ENCODE data around the gene TBL1XR1.

The TBL1XR1 gene

DNA sequence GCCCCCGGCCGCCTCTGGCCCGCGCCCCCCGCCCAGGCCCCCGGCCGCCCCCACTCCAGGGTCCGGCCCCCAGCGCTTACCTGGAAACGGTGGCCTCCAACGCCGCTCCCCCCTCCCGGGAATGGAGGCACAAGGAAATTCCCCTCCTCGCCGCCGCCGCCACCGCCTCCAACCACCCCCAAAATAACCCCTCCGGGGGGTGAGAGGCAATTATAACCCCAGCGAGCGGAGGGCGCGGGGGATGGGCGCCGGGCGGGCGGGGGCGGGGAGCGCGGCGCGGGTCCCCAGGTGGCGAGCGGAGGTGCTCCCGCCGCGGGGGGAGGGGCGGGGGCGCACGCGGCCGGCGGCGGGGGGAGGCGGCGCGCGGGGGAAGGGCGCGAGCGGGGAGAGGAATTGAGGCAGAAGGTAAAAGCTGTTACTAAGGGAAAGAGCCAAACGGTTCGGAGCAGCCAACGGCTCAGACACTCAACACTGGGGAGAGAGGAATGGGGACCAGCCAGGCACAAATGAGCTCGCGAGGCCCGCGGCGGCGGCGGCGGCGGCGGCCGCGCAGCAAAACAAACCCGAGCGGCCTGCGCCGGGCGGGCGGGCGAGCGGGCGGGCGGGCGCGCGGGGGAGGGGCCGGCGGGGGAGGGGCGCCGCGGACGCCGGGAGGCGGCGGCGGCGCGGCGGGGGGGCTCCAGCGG lies at the start of gene TBL1XR1:
TBL1XR1 (minus strand) TSS at position 442 of the 686 bp plus-strand sequence. CDS start 132,505 bp downstream, outside the sequence.
- peaks cover 40% of the 10 kb centered on the region for H3K4me1 Mint-ChIP-seq (ENCODE audit: low read depth)
- H3K27me3 Mint-ChIP-seq, result no peaks in the 10 kb centered on the region
- peak within 1 kb of the TSS; percentile 94 for H3K4me3 Mint-ChIP-seq
- H3K9me3 Mint-ChIP-seq, result no peaks in the 10 kb centered on the region
- peak within 1 kb of the TSS; percentile 99 for H3K27ac Mint-ChIP-seq
- peaks cover 32% of the 10 kb centered on the region for H3K36me3 Mint-ChIP-seq (ENCODE audit: low read depth)
- intact Hi-C loops (cut with micrococcal nuclease), result loop anchor here (1.0 to 5.0 kb wide), 2 partner anchors 163 to 245 kb away; no protein-coding TSS in a partner anchor

DNA sequence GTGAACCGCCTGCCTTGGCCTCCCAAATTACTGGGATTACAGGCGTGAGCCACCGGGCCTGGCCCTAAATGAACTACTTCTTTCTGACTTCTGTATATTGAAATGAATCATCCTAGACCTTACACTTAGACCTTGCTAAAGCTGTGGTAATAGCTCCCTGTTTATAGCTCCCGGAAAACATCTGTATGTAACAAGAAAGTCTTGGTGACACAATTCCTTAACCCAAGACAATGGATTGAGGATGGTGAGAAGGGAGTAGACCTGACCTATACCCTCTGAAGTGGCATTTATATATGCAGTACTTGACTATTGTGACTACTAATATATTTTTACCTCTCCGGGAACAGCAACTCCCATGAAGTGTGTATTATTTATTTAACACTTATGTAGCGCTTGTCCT lies 48.0 kb upstream of the TBL1XR1 start:
- Mint-ChIP-seq H3K27me3 (no peaks in the 10 kb centered on the region), H3K27ac (no peak overlapping the region), H3K4me1 (ENCODE audit: low read depth) (peaks cover 26% of the 10 kb centered on the region), H3K4me3 (no peak overlapping the region), H3K9me3 (no peaks in the 10 kb centered on the region), H3K36me3 (ENCODE audit: low read depth) (no peaks in the 10 kb centered on the region)
- intact Hi-C loops (cut with micrococcal nuclease), result no loop called here

DNA sequence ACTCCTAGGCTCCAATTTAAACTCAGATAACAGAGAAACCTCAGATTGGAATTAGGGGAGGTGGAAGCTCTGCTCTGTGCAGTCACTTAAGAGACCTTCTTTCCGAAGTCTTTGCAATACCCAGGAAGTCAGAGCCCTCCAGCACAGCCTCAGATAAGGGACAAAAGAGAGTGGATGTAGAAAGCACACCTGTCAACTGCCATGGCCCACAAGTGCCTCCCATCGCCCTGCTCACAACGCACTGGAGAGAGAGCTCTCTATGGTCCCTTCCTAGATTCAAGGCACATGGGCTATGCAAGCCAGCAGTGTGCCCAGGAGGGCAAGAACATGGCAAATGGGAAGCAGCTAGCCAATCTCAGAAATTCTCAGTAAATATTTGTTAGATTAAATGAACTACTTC lies 47.3 kb upstream of the TBL1XR1 start:
- Mint-ChIP-seq H3K4me3 (no peak overlapping the region), H3K36me3 (ENCODE audit: low read depth) (no peaks in the 10 kb centered on the region), H3K27ac (no peak overlapping the region), H3K9me3 (no peaks in the 10 kb centered on the region), H3K4me1 (ENCODE audit: low read depth) (peaks cover 19% of the 10 kb centered on the region), H3K27me3 (no peaks in the 10 kb centered on the region)
- intact Hi-C loops (cut with micrococcal nuclease), result no loop called here

- no peaks in the 10 kb centered on the region for H3K9me3 Mint-ChIP-seq
- no peak overlapping the region for H3K27ac Mint-ChIP-seq
- intact Hi-C loops (cut with micrococcal nuclease), result no loop called here
- H3K4me1 Mint-ChIP-seq (ENCODE audit: low read depth), result peaks cover 6% of the 10 kb centered on the region
- H3K4me3 Mint-ChIP-seq, result no peak overlapping the region
- no peaks in the 10 kb centered on the region for H3K36me3 Mint-ChIP-seq (ENCODE audit: low read depth)
- no peaks in the 10 kb centered on the region for H3K27me3 Mint-ChIP-seq
These were observed 41.5 kb upstream of the TBL1XR1 start for GRCh38 chr3:177238686-177239216.

GRCh38 chr3:177237206-177237605 lies 39.9 kb upstream of the TBL1XR1 start:
- Mint-ChIP-seq H3K4me3 (no peak overlapping the region), H3K36me3 (ENCODE audit: low read depth) (no peaks in the 10 kb centered on the region), H3K27me3 (no peaks in the 10 kb centered on the region), H3K27ac (no peak overlapping the region), H3K4me1 (ENCODE audit: low read depth) (peaks cover 6% of the 10 kb centered on the region), H3K9me3 (no peaks in the 10 kb centered on the region)
- intact Hi-C loops (cut with micrococcal nuclease), result no loop called here

DNA sequence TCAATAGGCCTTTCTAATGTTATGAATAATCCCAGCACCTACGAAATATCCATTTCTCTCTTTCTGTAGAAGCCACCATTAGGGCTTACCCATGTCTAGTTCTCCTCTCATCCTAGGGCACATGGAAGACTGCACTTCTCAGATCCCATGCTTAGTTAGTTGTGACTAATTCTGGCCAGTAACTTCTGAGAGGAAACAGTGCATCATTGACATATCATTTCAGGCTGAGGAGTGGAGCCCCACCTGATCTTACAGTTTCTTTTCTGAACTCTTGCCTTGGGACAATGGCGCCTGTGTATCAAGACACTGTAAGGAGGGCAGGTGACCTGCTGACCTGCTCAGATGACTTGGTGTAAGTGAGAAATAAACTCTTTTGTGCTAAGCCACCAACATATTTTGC lies 39.4 kb upstream of the TBL1XR1 start:
- intact Hi-C loops (cut with micrococcal nuclease), result no loop called here
- Mint-ChIP-seq H3K4me1 (ENCODE audit: low read depth) (peaks cover 7% of the 10 kb centered on the region), H3K9me3 (no peaks in the 10 kb centered on the region), H3K4me3 (no peak overlapping the region), H3K27ac (peak overlapping the region; percentile 37), H3K36me3 (ENCODE audit: low read depth) (no peaks in the 10 kb centered on the region), H3K27me3 (no peaks in the 10 kb centered on the region)

DNA sequence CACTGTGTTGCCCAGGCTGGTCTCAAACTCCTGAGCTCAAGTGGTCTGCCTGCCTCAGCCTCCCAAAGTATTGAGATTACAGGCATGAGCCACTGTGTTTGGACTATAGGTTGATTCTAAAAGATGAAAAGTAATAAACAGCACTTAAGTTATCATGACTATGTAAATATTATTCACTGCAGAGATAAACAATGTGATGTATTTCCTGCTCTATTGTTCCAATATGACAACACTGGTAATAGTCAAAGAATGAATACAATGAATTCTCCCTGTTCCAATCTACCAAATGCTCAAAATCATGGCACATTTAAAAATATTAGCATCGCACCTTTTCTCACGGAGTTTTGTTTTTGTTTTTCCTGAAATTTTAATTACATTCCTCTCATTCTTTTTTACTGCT lies 36.8 kb upstream of the TBL1XR1 start:
- Mint-ChIP-seq H3K4me1 (ENCODE audit: low read depth) (peaks cover 14% of the 10 kb centered on the region), H3K4me3 (no peak overlapping the region), H3K27ac (no peak overlapping the region), H3K27me3 (no peaks in the 10 kb centered on the region), H3K36me3 (ENCODE audit: low read depth) (no peaks in the 10 kb centered on the region), H3K9me3 (no peaks in the 10 kb centered on the region)
- intact Hi-C loops (cut with micrococcal nuclease), result no loop called here

DNA sequence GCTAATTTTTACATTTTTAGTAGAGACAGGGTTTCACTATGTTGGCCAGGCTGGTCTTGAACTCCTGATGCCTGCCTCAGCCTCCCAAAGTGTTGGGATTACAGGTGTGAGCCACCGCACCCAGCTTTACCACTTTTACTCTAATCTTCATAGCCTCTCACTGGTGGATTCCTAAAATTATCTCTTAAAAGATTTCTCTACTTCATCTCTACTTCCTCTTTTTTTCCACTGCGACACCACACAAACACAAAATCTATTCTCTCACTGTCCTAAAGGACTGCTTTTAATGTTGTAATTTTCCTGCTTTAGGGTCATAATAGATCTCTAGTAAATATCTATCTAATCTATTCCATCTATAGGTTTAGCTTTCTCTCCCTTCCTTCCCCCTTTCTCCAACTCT lies 34.0 kb upstream of the TBL1XR1 start:
- intact Hi-C loops (cut with micrococcal nuclease), result no loop called here
- peaks cover 8% of the 10 kb centered on the region for H3K4me1 Mint-ChIP-seq (ENCODE audit: low read depth)
- no peaks in the 10 kb centered on the region for H3K36me3 Mint-ChIP-seq (ENCODE audit: low read depth)
- H3K27ac Mint-ChIP-seq, result no peak overlapping the region
- peaks cover 5% of the 10 kb centered on the region for H3K9me3 Mint-ChIP-seq
- no peaks in the 10 kb centered on the region for H3K27me3 Mint-ChIP-seq
- H3K4me3 Mint-ChIP-seq, result no peak overlapping the region

DNA sequence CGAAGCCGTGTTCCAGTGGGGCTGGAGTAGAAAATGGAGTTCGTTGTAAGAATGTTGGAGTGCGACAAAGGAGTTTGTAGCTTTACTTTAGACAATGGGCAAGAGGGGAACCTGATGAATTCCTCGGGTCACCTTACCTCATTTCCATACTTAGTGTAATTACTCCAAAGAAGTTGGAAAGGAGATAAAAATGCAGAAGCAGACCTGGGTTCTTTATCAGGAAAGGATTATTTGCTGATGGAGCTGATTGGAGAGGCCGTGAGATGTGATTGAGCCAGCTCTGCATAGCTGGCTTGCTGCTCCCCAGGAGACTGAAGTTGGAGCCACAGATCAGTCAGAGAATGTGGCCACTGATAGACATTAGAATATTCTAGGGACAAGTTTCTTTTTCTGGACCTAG lies 33.4 kb upstream of the TBL1XR1 start:
- intact Hi-C loops (cut with micrococcal nuclease), result no loop called here

GRCh38 chr3:177229791-177230190 lies 32.5 kb upstream of the TBL1XR1 start:
- Mint-ChIP-seq H3K27me3 (no peaks in the 10 kb centered on the region), H3K4me1 (ENCODE audit: low read depth) (peaks cover 8% of the 10 kb centered on the region), H3K9me3 (peaks cover 5% of the 10 kb centered on the region), H3K4me3 (no peak overlapping the region), H3K27ac (no peak overlapping the region), H3K36me3 (ENCODE audit: low read depth) (no peaks in the 10 kb centered on the region)
- intact Hi-C loops (cut with micrococcal nuclease), result no loop called here

More for the DNA sequence above, 33.4 kb upstream of the TBL1XR1 start:
- H3K4me3 Mint-ChIP-seq, result no peak overlapping the region
- no peak overlapping the region for H3K27ac Mint-ChIP-seq
- H3K4me1 Mint-ChIP-seq (ENCODE audit: low read depth), result peaks cover 8% of the 10 kb centered on the region
- no peaks in the 10 kb centered on the region for H3K36me3 Mint-ChIP-seq (ENCODE audit: low read depth)
- peaks cover 5% of the 10 kb centered on the region for H3K9me3 Mint-ChIP-seq
- H3K27me3 Mint-ChIP-seq, result no peaks in the 10 kb centered on the region

GRCh38 chr3:177228601-177229190 lies 31.4 kb upstream of the TBL1XR1 start:
- no peaks in the 10 kb centered on the region for H3K36me3 Mint-ChIP-seq (ENCODE audit: low read depth)
- H3K4me1 Mint-ChIP-seq (ENCODE audit: low read depth), result peaks cover 8% of the 10 kb centered on the region
- intact Hi-C loops (cut with micrococcal nuclease), result no loop called here
- no peak overlapping the region for H3K4me3 Mint-ChIP-seq
- H3K9me3 Mint-ChIP-seq, result peaks cover 5% of the 10 kb centered on the region
- no peak overlapping the region for H3K27ac Mint-ChIP-seq
- H3K27me3 Mint-ChIP-seq, result no peaks in the 10 kb centered on the region

DNA sequence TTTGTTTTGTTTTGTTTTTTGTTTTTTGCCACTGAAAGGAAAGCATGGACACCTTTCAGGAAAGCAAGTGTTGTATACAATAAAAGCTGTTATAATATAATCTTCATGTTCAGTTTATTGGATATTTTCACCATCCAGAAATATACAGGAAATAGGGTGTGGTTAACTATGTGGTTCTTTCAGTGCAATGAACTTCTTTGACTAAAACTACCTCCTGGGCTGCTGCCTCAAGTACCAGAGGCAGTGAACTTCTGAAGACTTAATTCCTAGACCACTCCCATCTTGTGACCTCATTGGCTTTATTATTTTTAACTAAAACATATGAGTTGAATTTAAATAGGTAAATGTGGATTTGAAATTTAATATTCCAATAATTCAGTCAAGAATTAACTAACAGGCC lies 27.1 kb upstream of the TBL1XR1 start:
- no peak overlapping the region for H3K4me3 Mint-ChIP-seq
- no peaks in the 10 kb centered on the region for H3K36me3 Mint-ChIP-seq (ENCODE audit: low read depth)
- H3K27ac Mint-ChIP-seq, result no peak overlapping the region
- H3K9me3 Mint-ChIP-seq, result peaks cover 5% of the 10 kb centered on the region
- H3K4me1 Mint-ChIP-seq (ENCODE audit: low read depth), result peaks cover 23% of the 10 kb centered on the region
- H3K27me3 Mint-ChIP-seq, result no peaks in the 10 kb centered on the region
- intact Hi-C loops (cut with micrococcal nuclease), result no loop called here

DNA sequence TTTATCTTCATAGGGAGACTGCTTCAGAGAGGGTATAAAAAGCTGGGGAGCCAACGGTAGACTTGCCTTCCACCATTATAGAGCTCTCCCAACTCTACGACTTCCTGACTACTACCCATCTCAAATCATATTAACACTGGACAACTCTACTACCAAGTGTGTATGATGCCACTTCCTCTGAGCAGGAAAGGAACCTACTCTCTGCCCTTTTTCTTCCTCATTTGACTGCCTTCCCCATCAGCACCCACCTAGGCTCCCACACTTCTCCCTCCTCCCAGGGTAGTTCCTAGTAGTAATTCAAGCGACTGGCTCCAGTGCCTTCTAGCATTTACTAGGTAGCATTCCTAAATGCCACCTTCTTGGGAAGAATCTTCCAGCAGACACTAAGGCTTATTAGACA lies 24.5 kb upstream of the TBL1XR1 start:
- Mint-ChIP-seq H3K36me3 (ENCODE audit: low read depth) (no peaks in the 10 kb centered on the region), H3K4me3 (no peak overlapping the region), H3K9me3 (no peaks in the 10 kb centered on the region), H3K27ac (peak overlapping the region; percentile 78), H3K27me3 (no peaks in the 10 kb centered on the region), H3K4me1 (ENCODE audit: low read depth) (peaks cover 23% of the 10 kb centered on the region)
- intact Hi-C loops (cut with micrococcal nuclease), result no loop called here

GRCh38 chr3:177220136-177220974 lies 23.1 kb upstream of the TBL1XR1 start:
- Mint-ChIP-seq H3K36me3 (ENCODE audit: low read depth) (no peaks in the 10 kb centered on the region), H3K27ac (peak overlapping the region; percentile 78)
- intact Hi-C loops (cut with micrococcal nuclease), result no loop called here

More at GRCh38 chr3:177220136-177220974, 23.1 kb upstream of the TBL1XR1 start:
- H3K4me3 Mint-ChIP-seq, result peak overlapping the region; percentile 1
- H3K9me3 Mint-ChIP-seq, result no peaks in the 10 kb centered on the region
- H3K27me3 Mint-ChIP-seq, result no peaks in the 10 kb centered on the region
- H3K4me1 Mint-ChIP-seq (ENCODE audit: low read depth), result peaks cover 23% of the 10 kb centered on the region
